Measurements from ENCODE around the gene KIF16B.

Gene KIF16B

DNA sequence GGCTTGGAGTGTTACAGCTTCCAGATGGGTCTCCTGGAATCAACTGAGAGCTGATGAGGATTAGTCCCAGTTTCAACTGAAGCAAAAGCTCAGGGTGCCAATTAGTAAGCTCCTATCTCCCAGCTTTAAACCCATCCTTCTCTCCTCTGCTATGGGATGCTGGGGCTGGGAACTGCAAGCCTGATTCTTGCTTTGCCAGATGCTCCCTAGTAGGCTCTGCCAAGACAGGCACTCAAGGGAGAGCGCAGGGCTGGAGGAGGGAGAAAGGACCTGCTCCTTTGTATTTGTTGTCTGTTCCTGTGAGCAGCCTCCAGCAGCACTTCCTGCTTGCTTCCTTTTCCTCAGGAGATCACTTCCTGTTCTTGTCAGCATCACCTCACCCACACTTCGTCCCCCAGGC is 309.7 kb downstream of the KIF16B start:
- TF ChIP-seq FOXP2 (optimal IDR thresholded peaks at IDR 0.05; ENCODE audit: borderline replicate concordance, extremely low read depth, extremely low read length, insufficient read depth): no peak
- TF ChIP-seq TAF1 (IDR thresholded peaks at IDR 0.05; ENCODE audit: borderline replicate concordance, insufficient read depth, low read length): no peak
- TF ChIP-seq POLR2AphosphoS5 (IDR thresholded peaks at IDR 0.05; ENCODE audit: low read depth, low read length): no peak
- TF ChIP-seq, protein P1, sequence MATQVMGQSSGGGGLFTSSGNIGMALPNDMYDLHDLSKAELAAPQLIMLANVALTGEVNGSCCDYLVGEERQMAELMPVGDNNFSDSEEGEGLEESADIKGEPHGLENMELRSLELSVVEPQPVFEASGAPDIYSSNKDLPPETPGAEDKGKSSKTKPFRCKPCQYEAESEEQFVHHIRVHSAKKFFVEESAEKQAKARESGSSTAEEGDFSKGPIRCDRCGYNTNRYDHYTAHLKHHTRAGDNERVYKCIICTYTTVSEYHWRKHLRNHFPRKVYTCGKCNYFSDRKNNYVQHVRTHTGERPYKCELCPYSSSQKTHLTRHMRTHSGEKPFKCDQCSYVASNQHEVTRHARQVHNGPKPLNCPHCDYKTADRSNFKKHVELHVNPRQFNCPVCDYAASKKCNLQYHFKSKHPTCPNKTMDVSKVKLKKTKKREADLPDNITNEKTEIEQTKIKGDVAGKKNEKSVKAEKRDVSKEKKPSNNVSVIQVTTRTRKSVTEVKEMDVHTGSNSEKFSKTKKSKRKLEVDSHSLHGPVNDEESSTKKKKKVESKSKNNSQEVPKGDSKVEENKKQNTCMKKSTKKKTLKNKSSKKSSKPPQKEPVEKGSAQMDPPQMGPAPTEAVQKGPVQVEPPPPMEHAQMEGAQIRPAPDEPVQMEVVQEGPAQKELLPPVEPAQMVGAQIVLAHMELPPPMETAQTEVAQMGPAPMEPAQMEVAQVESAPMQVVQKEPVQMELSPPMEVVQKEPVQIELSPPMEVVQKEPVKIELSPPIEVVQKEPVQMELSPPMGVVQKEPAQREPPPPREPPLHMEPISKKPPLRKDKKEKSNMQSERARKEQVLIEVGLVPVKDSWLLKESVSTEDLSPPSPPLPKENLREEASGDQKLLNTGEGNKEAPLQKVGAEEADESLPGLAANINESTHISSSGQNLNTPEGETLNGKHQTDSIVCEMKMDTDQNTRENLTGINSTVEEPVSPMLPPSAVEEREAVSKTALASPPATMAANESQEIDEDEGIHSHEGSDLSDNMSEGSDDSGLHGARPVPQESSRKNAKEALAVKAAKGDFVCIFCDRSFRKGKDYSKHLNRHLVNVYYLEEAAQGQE (IDR thresholded peaks at IDR 0.05; ENCODE audit: insufficient read depth in 1 of 2, low read depth in 2 of 2, low read length in 2 of 2): no peak

DNA sequence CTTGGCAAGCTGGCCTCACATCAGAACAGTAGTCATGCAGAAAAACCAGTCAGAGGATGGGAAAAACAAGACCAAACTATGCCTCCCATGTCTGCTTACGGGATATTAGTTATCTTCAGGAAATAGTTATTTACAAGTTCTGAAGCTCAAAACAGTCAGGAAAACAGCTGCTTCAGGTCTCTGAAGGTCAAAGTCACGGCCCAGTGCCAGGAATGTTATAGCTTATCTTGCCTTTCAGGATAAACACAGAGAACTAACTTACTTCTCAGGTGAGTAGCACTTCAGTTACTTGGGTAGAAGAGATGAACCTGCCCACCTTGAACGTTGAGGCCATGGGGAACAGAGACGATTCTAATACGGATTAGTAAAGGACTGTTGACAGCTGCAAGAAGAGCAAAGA is 310.7 kb downstream of the KIF16B start:
- no peak for TF ChIP-seq TAF1 (IDR thresholded peaks at IDR 0.05; ENCODE audit: borderline replicate concordance, insufficient read depth, low read length)

DNA sequence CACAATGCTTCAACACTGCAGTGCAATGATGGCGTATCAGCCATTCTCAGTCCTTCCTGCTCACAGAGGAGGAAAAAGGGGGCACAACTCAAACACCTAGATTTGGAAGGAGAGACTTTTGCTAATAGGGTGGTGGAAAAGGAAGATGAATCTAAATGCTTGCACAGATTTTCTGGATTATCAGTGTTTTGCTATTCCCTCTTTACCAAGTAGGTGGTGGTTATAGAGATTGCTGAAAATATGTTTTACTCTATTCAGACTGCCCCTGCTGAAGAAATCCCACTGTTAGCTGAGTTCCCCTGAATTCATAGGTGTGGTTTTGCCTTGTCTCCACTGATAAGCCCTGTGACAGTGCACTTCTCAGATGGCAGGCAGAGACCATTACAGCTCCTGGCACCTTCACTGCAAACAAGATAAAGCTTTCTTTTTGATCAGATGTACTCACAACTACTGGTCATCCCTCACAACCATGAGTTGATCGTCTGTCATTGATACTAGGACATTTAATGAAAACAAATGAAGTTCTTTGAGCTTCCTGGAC is 311.4 kb downstream of the KIF16B start:
- TF ChIP-seq POLR2AphosphoS5 (IDR thresholded peaks at IDR 0.05; ENCODE audit: low read depth, low read length): no peak
- no peak for TF ChIP-seq FOXP2 (optimal IDR thresholded peaks at IDR 0.05; ENCODE audit: borderline replicate concordance, extremely low read depth, extremely low read length, insufficient read depth)
- TF ChIP-seq TAF1 (IDR thresholded peaks at IDR 0.05; ENCODE audit: borderline replicate concordance, insufficient read depth, low read length): no peak

DNA sequence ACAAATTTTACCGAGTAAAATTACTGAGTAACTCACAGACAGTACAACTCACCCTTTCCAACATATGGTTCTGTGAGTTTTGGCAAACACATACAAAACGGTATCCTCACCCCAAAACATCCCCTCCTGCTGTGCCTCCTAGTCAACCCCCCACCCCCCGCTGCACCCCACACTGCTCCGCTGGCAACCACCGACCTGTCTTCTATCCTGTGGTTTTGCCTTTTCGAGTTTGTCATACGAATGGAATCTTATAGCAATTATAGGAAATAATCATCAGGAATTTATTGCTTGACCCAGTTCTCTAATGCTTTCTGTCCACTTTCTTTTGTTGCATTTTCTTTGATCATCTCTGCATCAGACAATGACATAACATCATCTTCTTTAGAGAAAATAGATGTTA is 312.3 kb downstream of the KIF16B start:
- TF ChIP-seq FOXP2 (optimal IDR thresholded peaks at IDR 0.05; ENCODE audit: borderline replicate concordance, extremely low read depth, extremely low read length, insufficient read depth): no peak
- TF ChIP-seq, protein P1 (IDR thresholded peaks at IDR 0.05; ENCODE audit: insufficient read depth in 1 of 2, low read depth in 2 of 2, low read length in 2 of 2): no peak

DNA sequence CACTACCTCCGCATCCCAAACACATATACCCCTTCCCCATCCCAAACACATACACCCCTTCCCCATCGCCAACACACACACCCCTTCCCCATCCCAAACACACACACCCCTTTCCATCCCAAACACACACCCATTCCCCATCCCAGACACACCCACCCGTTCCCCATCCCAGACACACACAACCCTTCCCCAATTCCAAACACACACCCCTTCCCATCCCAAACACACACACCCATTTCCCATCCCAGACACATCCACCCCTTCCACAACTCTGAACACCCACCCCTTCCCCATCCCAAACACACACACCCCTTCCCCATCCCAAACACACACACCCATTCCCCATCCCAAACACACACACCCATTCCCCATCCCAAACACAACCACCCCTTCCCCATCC is 314.5 kb downstream of the KIF16B start:
- TF ChIP-seq SIN3A (IDR thresholded peaks at IDR 0.05; ENCODE audit: borderline replicate concordance, insufficient read depth, low read length) (no peak), FOXP2 (optimal IDR thresholded peaks at IDR 0.05; ENCODE audit: borderline replicate concordance, extremely low read depth, extremely low read length, insufficient read depth) (no peak), TAF1 (IDR thresholded peaks at IDR 0.05; ENCODE audit: borderline replicate concordance, insufficient read depth, low read length) (no peak), POLR2AphosphoS5 (IDR thresholded peaks at IDR 0.05; ENCODE audit: low read depth, low read length) (no peak)
- TF ChIP-seq, protein P1 (IDR thresholded peaks at IDR 0.05; ENCODE audit: insufficient read depth in 1 of 2, low read depth in 2 of 2, low read length in 2 of 2): no peak

DNA sequence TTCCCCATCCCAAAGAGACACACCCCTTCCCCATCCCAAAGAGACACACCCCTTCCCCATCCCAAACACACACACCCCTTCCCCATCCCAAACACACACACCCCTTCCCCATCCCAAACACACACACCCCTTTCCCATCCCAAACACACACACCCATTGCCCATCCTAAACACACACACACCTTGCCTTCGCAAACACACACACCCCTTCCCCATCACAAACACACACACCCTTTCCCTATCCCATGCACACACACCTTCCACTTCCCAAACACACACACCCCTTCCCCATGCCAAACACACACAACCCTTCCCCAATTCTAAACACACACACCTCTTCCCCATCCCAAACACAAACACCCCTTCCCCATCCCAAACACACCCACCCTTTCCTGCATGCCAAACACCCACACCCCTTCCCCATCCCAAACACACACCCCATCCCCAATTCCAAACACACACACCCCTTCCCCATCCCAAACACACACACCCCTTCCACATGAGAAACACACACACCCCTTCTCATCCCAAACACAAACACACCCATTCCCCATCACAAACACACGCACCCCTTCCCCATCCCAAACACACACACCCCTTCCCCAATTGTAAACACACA is 315.3 kb downstream of the KIF16B start:
- TF ChIP-seq TAF1 (IDR thresholded peaks at IDR 0.05; ENCODE audit: borderline replicate concordance, insufficient read depth, low read length) (no peak), FOXP2 (optimal IDR thresholded peaks at IDR 0.05; ENCODE audit: borderline replicate concordance, extremely low read depth, extremely low read length, insufficient read depth) (no peak), SIN3A (IDR thresholded peaks at IDR 0.05; ENCODE audit: borderline replicate concordance, insufficient read depth, low read length) (no peak), POLR2AphosphoS5 (IDR thresholded peaks at IDR 0.05; ENCODE audit: low read depth, low read length) (no peak)
- TF ChIP-seq, protein P1 (IDR thresholded peaks at IDR 0.05; ENCODE audit: insufficient read depth in 1 of 2, low read depth in 2 of 2, low read length in 2 of 2): no peak
